Measurements from ENCODE around the gene CMPK2. TPM values are rescaled to one million over a fixed set of nuclear protein-coding genes. Genes with fewer than 3 reads are reported as not detected.

Gene CMPK2
- total and polyA plus RNA-seq, 9 of the 15 experiments (the other 6 are each of a cell fraction or from before 2014, with no cell fraction given): 2.6 to 10.5 (median 5.0) TPM

DNA sequence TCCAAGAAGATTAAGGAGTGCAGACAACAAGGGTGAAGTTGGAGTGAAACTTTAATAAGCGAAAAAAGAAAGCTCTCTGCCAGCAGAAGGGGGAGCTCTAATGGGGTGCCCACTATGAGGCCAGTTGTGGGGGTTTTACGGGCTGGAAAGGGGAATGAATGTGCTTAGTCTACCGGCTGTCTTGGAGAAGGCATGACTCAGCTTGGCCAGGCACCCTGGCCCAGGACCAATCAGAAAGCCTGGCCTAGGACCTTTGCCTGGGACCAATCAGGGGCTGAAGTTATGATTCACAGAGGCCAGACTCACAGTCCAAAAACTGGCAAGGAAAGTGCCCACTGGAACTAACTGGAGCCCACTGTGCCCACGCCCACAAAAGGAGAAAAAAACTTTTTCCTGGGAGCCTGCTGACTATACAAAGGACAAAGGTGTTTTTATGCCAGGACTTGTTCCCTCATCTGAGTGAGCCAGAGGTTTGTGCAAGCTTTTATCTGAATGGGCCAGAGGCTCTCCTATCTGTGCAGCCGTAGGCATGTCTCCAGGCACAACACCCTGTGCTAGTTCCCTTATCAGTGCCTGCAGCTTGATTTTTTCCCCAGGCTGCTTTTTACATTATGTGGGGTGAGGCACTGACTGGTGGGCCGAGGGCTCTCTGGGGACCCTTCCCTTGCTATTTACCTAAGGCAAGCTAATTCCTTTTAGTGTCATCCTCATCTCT lies 18.6 kb downstream of the CMPK2 start (continued):
- peak; percentile 82; the same call in 1 of the 2 replicates for TF ChIP-seq ZNF311 (CRISPR knock-in tag; IDR thresholded peaks at IDR 0.05)
- peak; percentile 20; the same call in 1 of the 2 replicates for TF ChIP-seq CEBPG (CRISPR knock-in tag; IDR thresholded peaks at IDR 0.05)
- peak in 1 of 2 experiments; percentile 54; a peak in 1 of 4 replicates for TF ChIP-seq CEBPG (tag; conservative IDR thresholded peaks at IDR 0.05 in 1 of 2, IDR thresholded peaks at IDR 0.05 in 1 of 2)
- TF ChIP-seq, protein P1, sequence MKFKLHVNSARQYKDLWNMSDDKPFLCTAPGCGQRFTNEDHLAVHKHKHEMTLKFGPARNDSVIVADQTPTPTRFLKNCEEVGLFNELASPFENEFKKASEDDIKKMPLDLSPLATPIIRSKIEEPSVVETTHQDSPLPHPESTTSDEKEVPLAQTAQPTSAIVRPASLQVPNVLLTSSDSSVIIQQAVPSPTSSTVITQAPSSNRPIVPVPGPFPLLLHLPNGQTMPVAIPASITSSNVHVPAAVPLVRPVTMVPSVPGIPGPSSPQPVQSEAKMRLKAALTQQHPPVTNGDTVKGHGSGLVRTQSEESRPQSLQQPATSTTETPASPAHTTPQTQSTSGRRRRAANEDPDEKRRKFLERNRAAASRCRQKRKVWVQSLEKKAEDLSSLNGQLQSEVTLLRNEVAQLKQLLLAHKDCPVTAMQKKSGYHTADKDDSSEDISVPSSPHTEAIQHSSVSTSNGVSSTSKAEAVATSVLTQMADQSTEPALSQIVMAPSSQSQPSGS (CRISPR knock-in tag; IDR thresholded peaks at IDR 0.05): no peak
- peak; percentile 70; the same call in 1 of the 2 replicates for TF ChIP-seq MXI1 (IDR thresholded peaks at IDR 0.05; ENCODE audit: low read depth, low read length)
- TF ChIP-seq, protein P2, sequence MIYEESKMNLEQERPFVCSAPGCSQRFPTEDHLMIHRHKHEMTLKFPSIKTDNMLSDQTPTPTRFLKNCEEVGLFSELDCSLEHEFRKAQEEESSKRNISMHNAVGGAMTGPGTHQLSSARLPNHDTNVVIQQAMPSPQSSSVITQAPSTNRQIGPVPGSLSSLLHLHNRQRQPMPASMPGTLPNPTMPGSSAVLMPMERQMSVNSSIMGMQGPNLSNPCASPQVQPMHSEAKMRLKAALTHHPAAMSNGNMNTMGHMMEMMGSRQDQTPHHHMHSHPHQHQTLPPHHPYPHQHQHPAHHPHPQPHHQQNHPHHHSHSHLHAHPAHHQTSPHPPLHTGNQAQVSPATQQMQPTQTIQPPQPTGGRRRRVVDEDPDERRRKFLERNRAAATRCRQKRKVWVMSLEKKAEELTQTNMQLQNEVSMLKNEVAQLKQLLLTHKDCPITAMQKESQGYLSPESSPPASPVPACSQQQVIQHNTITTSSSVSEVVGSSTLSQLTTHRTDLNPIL (CRISPR knock-in tag; IDR thresholded peaks at IDR 0.05): no peak
- TF ChIP-seq JUN (IDR thresholded peaks at IDR 0.05; ENCODE audit: borderline replicate concordance, low read depth, low read length): no peak
- TF ChIP-seq JUN (CRISPR knock-in tag; IDR thresholded peaks at IDR 0.05; ENCODE audit: borderline replicate concordance): peak; percentile 12; the same call in 1 of the 2 replicates
- peak; percentile 98 for TF ChIP-seq DPF2 (IDR thresholded peaks at IDR 0.05)
- TF ChIP-seq HDAC2 (IDR thresholded peaks at IDR 0.05): peak; percentile 67; the same call in 1 of the 2 replicates
- TF ChIP-seq, protein P3, sequence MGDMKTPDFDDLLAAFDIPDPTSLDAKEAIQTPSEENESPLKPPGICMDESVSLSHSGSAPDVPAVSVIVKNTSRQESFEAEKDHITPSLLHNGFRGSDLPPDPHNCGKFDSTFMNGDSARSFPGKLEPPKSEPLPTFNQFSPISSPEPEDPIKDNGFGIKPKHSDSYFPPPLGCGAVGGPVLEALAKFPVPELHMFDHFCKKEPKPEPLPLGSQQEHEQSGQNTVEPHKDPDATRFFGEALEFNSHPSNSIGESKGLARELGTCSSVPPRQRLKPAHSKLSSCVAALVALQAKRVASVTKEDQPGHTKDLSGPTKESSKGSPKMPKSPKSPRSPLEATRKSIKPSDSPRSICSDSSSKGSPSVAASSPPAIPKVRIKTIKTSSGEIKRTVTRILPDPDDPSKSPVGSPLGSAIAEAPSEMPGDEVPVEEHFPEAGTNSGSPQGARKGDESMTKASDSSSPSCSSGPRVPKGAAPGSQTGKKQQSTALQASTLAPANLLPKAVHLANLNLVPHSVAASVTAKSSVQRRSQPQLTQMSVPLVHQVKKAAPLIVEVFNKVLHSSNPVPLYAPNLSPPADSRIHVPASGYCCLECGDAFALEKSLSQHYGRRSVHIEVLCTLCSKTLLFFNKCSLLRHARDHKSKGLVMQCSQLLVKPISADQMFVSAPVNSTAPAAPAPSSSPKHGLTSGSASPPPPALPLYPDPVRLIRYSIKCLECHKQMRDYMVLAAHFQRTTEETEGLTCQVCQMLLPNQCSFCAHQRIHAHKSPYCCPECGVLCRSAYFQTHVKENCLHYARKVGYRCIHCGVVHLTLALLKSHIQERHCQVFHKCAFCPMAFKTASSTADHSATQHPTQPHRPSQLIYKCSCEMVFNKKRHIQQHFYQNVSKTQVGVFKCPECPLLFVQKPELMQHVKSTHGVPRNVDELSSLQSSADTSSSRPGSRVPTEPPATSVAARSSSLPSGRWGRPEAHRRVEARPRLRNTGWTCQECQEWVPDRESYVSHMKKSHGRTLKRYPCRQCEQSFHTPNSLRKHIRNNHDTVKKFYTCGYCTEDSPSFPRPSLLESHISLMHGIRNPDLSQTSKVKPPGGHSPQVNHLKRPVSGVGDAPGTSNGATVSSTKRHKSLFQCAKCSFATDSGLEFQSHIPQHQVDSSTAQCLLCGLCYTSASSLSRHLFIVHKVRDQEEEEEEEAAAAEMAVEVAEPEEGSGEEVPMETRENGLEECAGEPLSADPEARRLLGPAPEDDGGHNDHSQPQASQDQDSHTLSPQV (IDR thresholded peaks at IDR 0.05): 0 out of 2 replicates have a peak, but pooled peaks have one; percentile 8
- no peak for TF ChIP-seq E2F3 (CRISPR knock-in tag; IDR thresholded peaks at IDR 0.05)
- TF ChIP-seq, protein P4, sequence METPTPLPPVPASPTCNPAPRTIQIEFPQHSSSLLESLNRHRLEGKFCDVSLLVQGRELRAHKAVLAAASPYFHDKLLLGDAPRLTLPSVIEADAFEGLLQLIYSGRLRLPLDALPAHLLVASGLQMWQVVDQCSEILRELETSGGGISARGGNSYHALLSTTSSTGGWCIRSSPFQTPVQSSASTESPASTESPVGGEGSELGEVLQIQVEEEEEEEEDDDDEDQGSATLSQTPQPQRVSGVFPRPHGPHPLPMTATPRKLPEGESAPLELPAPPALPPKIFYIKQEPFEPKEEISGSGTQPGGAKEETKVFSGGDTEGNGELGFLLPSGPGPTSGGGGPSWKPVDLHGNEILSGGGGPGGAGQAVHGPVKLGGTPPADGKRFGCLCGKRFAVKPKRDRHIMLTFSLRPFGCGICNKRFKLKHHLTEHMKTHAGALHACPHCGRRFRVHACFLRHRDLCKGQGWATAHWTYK (CRISPR knock-in tag; IDR thresholded peaks at IDR 0.05): peak; percentile 86; the same call in 1 of the 2 replicates
- TF ChIP-seq CBFB (CRISPR knock-in tag; IDR thresholded peaks at IDR 0.05): no peak
- TF ChIP-seq, protein P5, sequence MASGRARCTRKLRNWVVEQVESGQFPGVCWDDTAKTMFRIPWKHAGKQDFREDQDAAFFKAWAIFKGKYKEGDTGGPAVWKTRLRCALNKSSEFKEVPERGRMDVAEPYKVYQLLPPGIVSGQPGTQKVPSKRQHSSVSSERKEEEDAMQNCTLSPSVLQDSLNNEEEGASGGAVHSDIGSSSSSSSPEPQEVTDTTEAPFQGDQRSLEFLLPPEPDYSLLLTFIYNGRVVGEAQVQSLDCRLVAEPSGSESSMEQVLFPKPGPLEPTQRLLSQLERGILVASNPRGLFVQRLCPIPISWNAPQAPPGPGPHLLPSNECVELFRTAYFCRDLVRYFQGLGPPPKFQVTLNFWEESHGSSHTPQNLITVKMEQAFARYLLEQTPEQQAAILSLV (tag; IDR thresholded peaks at IDR 0.05): peak; percentile 57; the same call in 1 of the 2 replicates
- peak; percentile 99 for TF ChIP-seq MTA2 (IDR thresholded peaks at IDR 0.05; ENCODE audit: low read depth)
- TF ChIP-seq TRIM28 (IDR thresholded peaks at IDR 0.05): peak; percentile 56
- peak; percentile 99 for TF ChIP-seq ARID1B (IDR thresholded peaks at IDR 0.05)
- TF ChIP-seq NONO (IDR thresholded peaks at IDR 0.05; ENCODE audit: low read depth in 2 of 2, low read length in 1 of 2): peak in 1 of 2 experiments; percentile 80; a peak in 2 of 4 replicates

All from K562 (cell line).